ENCODE measurements around the gene RECQL5. TPM values are rescaled to one million over a fixed set of nuclear protein-coding genes. Genes with fewer than 3 reads are reported as not detected.
A peak's percentile ranks its signal among the peaks of the same experiment; 100 is the strongest.

The RECQL5 gene
- total and polyA plus RNA-seq, 2 of the 8 experiments (the other 6 are each of a cell fraction or from before 2014, with no cell fraction given), result 15.1 to 41.1 TPM

DNA sequence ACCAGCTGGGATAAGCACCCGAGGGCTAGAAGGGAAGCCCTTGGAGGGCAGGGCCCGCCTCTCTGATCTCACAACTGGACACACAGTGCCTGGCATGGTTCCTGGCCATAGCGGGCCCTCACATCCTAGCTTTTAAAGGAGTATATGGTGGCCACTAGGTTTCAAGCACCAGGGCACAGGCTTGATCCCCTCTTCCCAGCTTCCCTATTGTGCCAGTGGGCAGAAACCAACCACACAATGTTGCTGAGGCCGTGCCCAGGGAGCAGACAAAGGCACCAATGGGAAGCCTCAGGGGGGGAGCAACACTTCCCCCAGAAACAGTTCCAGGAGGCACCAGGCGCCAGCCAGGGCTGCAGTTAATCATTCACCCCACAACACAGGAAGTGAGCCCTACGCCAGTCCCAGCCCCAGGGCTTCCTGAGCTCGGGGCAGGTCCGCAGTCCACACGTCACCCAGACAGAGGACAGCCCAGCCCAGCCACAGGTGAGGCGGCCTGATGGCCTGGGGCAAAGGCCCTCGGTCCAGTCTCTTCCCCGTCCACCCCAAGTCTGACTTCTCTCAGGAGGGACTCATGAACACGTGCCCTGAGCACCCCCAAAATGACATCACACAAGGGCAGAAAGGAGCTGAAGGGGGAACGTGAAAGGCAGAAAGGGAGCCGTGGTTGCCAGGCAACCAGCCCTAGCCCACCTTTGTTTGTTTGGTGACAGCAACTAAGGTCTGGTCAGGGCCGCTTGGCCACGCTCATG, 20.9 kb downstream of the RECQL5 start:
- H3K4ac ChIP-seq (replicated peaks; ENCODE audit: insufficient read length, low read depth, low read length), result no peak overlapping the region
- no peak overlapping the region; a peak in 2 of 7 replicates for H3K9ac ChIP-seq (replicated peaks in 1 of 4; ENCODE audit: extremely low read depth in 1 of 4, low read depth in 3 of 4, low read length in 3 of 4)
- peak overlapping the region; percentile 30; the same call in 1 of the 2 replicates for H3K27ac ChIP-seq (ENCODE audit: low read depth, low read length)
- H3K23ac ChIP-seq (ENCODE audit: insufficient read length), result no peak overlapping the region
- H3K23me2 ChIP-seq (ENCODE audit: low read depth, low read length), result no peaks in the 10 kb centered on the region
- H2BK120ac ChIP-seq (replicated peaks; ENCODE audit: low read depth, low read length), result no peak overlapping the region
- DNase-seq (ENCODE audit: low read depth in 1 of 2, low spot score in 2 of 2), result peak in 1 of 2 experiments; percentile 43
- no peak overlapping the region for H3K4me2 ChIP-seq (ENCODE audit: insufficient read depth in 1 of 2, low read depth in 2 of 2, low read length in 2 of 2)
- H3K79me2 ChIP-seq (ENCODE audit: control insufficient read depth in 1 of 2, insufficient read depth in 2 of 2, low read length in 2 of 2), result no peaks in the 10 kb centered on the region; a peak in 1 of 4 replicates
- H3K9me3 ChIP-seq (ENCODE audit: insufficient read depth in 2 of 2, low read depth in 1 of 2, low read length in 1 of 2), result no peaks in the 10 kb centered on the region
- no peak for FAIRE-seq
- H4K20me1 ChIP-seq (replicated peaks in 1 of 2; ENCODE audit: control insufficient read depth in 1 of 2, insufficient read depth in 2 of 2, low read length in 2 of 2), result no peaks in the 10 kb centered on the region
- H3K4me3 ChIP-seq (ENCODE audit: extremely low read depth in 1 of 4, insufficient read depth in 2 of 4, low read depth in 3 of 4, low read length in 4 of 4), result no peak overlapping the region
- H2BK5ac ChIP-seq (ENCODE audit: low read depth, low read length), result peak overlapping the region; percentile 54
- H2BK12ac ChIP-seq (ENCODE audit: low read depth, low read length), result peak overlapping the region; percentile 17; the same call in 1 of the 2 replicates
- no peak overlapping the region for H2BK20ac ChIP-seq (ENCODE audit: low read length)
- H3K18ac ChIP-seq (ENCODE audit: extremely low read depth, low read length), result no peak overlapping the region
- WGBS, 2 experiments (ENCODE audit: extremely low coverage in 1 of 2, insufficient coverage in 1 of 2, insufficient read length in 1 of 2, insufficient replicate concordance in 2 of 2, low coverage in 1 of 2, low lambda C conversion rate in 2 of 2, missing lambda C conversion rate in 1 of 2), result 89% methylated on average over 16 of the region's 17 CpGs; no CpG with 5 or more reads in 1 of the 2 experiments
- H2AK5ac ChIP-seq (ENCODE audit: low read depth, low read length), result no peak overlapping the region
- H3K4me1 ChIP-seq (replicated peaks in 1 of 4; ENCODE audit: control insufficient read depth in 3 of 4, insufficient read depth in 4 of 4, low read length in 3 of 4), result peaks cover 5 to 16% (median 10%) of the 10 kb centered on the region in 4 experiments
- H4K8ac ChIP-seq (ENCODE audit: extremely low read depth, insufficient read depth, low read length), result no peak overlapping the region
- POLR2A ChIA-PET (ENCODE audit: partially characterized antibody), result interaction anchor here (0.9 to 1.9 kb wide), 8 partner anchors 8 to 112 kb away, joined by 3 to 7 read pairs (median 4); no protein-coding TSS in a partner anchor
- no peak overlapping the region for H2AFZ ChIP-seq (ENCODE audit: low read length)
- H3K14ac ChIP-seq (ENCODE audit: insufficient read length), result no peak overlapping the region
- CTCF ChIA-PET (ENCODE audit: partially characterized antibody), result interaction anchor here (1.1 to 59.2 kb wide), 4 partner anchors 2 to 119 kb away, joined by 3 to 2200 read pairs (median 1256); partner anchors contain the start of genes GALK1, RECQL5, SAP30BP and SMIM5
- H3K79me1 ChIP-seq (ENCODE audit: low read depth, low read length), result no peaks in the 10 kb centered on the region; the same call in 1 of the 2 replicates
- H3K27me3 ChIP-seq (replicated peaks in 1 of 4; ENCODE audit: control insufficient read depth in 3 of 4, extremely low read depth in 1 of 4, insufficient read depth in 3 of 4, low read length in 3 of 4), result no peaks in the 10 kb centered on the region
- H3K36me3 ChIP-seq (ENCODE audit: control insufficient read depth in 2 of 4, insufficient read depth in 4 of 4, low read length in 3 of 4), result peaks cover 6 to 20% (median 10%) of the 10 kb centered on the region in 4 experiments; a peak in 7 of 8 replicates
- no peak overlapping the region for H4K5ac ChIP-seq (ENCODE audit: insufficient read length, low read depth, low read length)
- no peak overlapping the region for H3K56ac ChIP-seq (replicated peaks; ENCODE audit: insufficient read length, low read depth, low read length)
- H4K91ac ChIP-seq (replicated peaks; ENCODE audit: insufficient read length, low read length), result no peak overlapping the region
- H2BK15ac ChIP-seq (ENCODE audit: low read length), result 0 out of 2 replicates have a peak overlapping the region, but pooled peaks have one; percentile 61
- no peak for TF ChIP-seq POLR2AphosphoS5 (IDR thresholded peaks at IDR 0.05; ENCODE audit: low read depth, low read length)
- no peak for TF ChIP-seq HDAC2 (IDR thresholded peaks at IDR 0.05; ENCODE audit: borderline replicate concordance in 1 of 2, low read depth in 2 of 2, low read length in 2 of 2)
- no peak for TF ChIP-seq MAFK (IDR thresholded peaks at IDR 0.05; ENCODE audit: low read depth, low read length)
- TF ChIP-seq, protein P1, sequence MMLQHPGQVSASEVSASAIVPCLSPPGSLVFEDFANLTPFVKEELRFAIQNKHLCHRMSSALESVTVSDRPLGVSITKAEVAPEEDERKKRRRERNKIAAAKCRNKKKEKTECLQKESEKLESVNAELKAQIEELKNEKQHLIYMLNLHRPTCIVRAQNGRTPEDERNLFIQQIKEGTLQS (IDR thresholded peaks at IDR 0.05; ENCODE audit: insufficient read depth, low read depth, low read length), result no peak
- no peak for TF ChIP-seq RAD21 (IDR thresholded peaks at IDR 0.05 in 1 of 2, conservative IDR thresholded peaks at IDR 0.05 in 1 of 2; ENCODE audit: low read depth in 2 of 2, low read length in 2 of 2)
- TF ChIP-seq POU5F1 (IDR thresholded peaks at IDR 0.05; ENCODE audit: low read depth, low read length), result no peak

Measured in H1 (cell line).